Heart right ventricle (tissue), 16 donors: Measurements from ENCODE around the gene AGBL1. TPM values are rescaled to one million over a fixed set of nuclear protein-coding genes. Genes with fewer than 3 reads are reported as not detected.

ENCODE experiments used
- ATAC-seq, 8 donors: fragments of 200-7000 bp; cut with Tn5 transposase; one replicate each; pipeline ENCODE4 v1.9.1; 2020; ENCODE audit warnings: mild to moderate bottlenecking in 8 of 8, moderate library complexity in 8 of 8, moderate number of reproducible peaks in 1 of 8
- DNase-seq, 2 donors: peaks; one replicate each; pipeline ENCODE4 v3.0.0-alpha.2; 2020
- H3K27ac ChIP-seq, 10 donors: fragments of 200-600 bp; sonication (generic) in 2 of 10; one replicate each; pipeline versions ENCODE4 v1.5.0 to v1.8.0; 2020 to 2022; ENCODE audit warnings: mild to moderate bottlenecking in 3 of 10
- H3K27me3 ChIP-seq, 7 donors: fragments of 200-600 bp; one replicate each; pipeline ENCODE4 v1.8.0; 2021 to 2022; ENCODE audit warnings: mild to moderate bottlenecking in 2 of 7
- H3K36me3 ChIP-seq, 9 donors: fragments of 200-600 bp; sonication (generic) in 1 of 9; one replicate each; pipeline versions ENCODE4 v1.5.0 to v1.8.0; 2020 to 2022; ENCODE audit warnings: mild to moderate bottlenecking in 2 of 9
- H3K4me1 ChIP-seq, 9 donors: fragments of 200-600 bp; sonication (generic) in 1 of 9; one replicate each; pipeline versions ENCODE4 v1.5.0 to v1.8.0; 2020 to 2022; ENCODE audit warnings: mild to moderate bottlenecking in 4 of 9
- H3K4me3 ChIP-seq, 10 donors: fragments of 200-600 bp; sonication (generic) in 2 of 10; one replicate each; pipeline versions ENCODE4 v1.5.0 to v1.8.0; 2020 to 2022; ENCODE audit warnings: mild to moderate bottlenecking in 7 of 10, moderate library complexity in 2 of 10
- H3K9me3 ChIP-seq, 11 donors: fragments of 200-600 bp in 10 of 11; sonication (generic) in 2 of 11; one replicate each; pipeline versions ENCODE4 v1.5.0 to v1.8.0; 2013 to 2022; ENCODE audit warnings: mild to moderate bottlenecking in 2 of 11, control low read depth in 1 of 11, moderate library complexity in 1 of 11
- CTCF ChIP-seq, 9 donors: fragments of 200-600 bp; sonication (generic) in 2 of 9; IDR thresholded peaks; one replicate each; pipeline versions ENCODE4 v1.5.0 to v1.8.0; 2021 to 2022; ENCODE audit warnings: antibody characterized with exemption in 9 of 9, mild to moderate bottlenecking in 5 of 9, moderate library complexity in 1 of 9
- WGBS, 2 donors: extraction: QIAGEN DNeasy Blood & Tissue Kit; methylation state at CpG; one replicate each; pipeline ENCODE4 v1.1.7; 2013; ENCODE audit warnings: inconsistent platforms in 1 of 2; 5-methylcytosine and 5-hydroxymethylcytosine counted together
- intact Hi-C, 10 donors: fragments of 100-400 bp; cut with DNase I; formaldehyde crosslinking; loops; one replicate each; pipeline versions ENCODE4 v1.11.1 to v1.14.2; 2022
- polyA plus RNA-seq, 2 donors: library from polyadenylated mRNA; stranded (reverse); fragments of 200-250 nt; gene quantifications; one replicate each; pipeline ENCODE4 v1.2.3, GENCODE V29; 2013
- total RNA-seq, 10 donors: library from RNA; stranded (reverse); fragmentation: NEBNext Ultra II Directional in 3 of 10; extraction: Animal tissue kit (Norgen Biotek cat#: 25700) in 3 of 10; gene quantifications; one replicate each; pipeline versions ENCODE4 v1.2.1 to v1.2.4, GENCODE V29; 2021 to 2023
- donor health status: Arrhythmogenic right ventricular cardiomyopathy.
- donor health status: ischemic (EF 13 %, LVEDD 7.1; RV severe dilation, severe dysfunction).
- donor health status: healthy with polysubstance abuse.
- donor health status: DM: no; HTN: yes; CAD: no.
- donor health status: DM: no; HTN: no; CAD: no.
- donor health status: ischemic (EF 25% LVEDD 6.9; RV normal size, moderate dysfunction).
- donor health status: ischemic (EF 25% LVEDD 5.7; RV mildly dilated, moderate dysfunction).
- donor health status: healthy.
- donor health status: DM: yes; HTN: yes; CAD: no.
- donor health status: Ischemic cardiomyopathy.
- donor health status: ischemic (EF 35%, LVEDD 5.7; RV mildly dilated, moderate dysfunction).
- donor health status: nonischemic (EF 11% LVEDD 7.7; RV severe dilation, severe dysfunction).
- donor health status: DM: yes; HTN: yes; CAD: no.
- donor health status: PGD.
- donor health status: ischemic (EF 29% LVEDD 5.4; RV normal size, mild dysfunction).
- donor health status: nonischemic (EF 23%, LVEDD 6.1; RV moderate dilation, normal function).

Gene AGBL1
- total and polyA plus RNA-seq, 12 donors = 0.02 to 0.13 (median 0.09) TPM; not detected in 7

GRCh38 chr15:86711476-86711875 is 631.8 kb downstream of the AGBL1 start:
- no peaks in the 10 kb centered on the region for H3K9me3 ChIP-seq
- ATAC-seq (no peak), DNase-seq (no peak)
- no peaks in the 10 kb centered on the region for H3K36me3 ChIP-seq
- intact Hi-C loops = loop anchor here in 2 of 10 donors (10.0 kb wide), 2 partner anchors 47 to 57 kb away; no protein-coding TSS in a partner anchor
- no peaks in the 10 kb centered on the region for H3K4me1 ChIP-seq
- no peak overlapping the region for H3K4me3 ChIP-seq
- TF ChIP-seq CTCF (IDR thresholded peaks at IDR 0.05) = no peak
- 90 to 97% methylated on average over 1 of the region's 1 CpG for whole genome bisulfite sequencing, 2 donors
- H3K27me3 ChIP-seq = no peaks in the 10 kb centered on the region
- H3K27ac ChIP-seq = no peak overlapping the region

GRCh38 chr15:86714241-86714640 is 634.6 kb downstream of the AGBL1 start:
- no peak overlapping the region for H3K27ac ChIP-seq
- intact Hi-C loops = loop anchor here in 2 of 10 donors (10.0 kb wide), 2 partner anchors 49 to 59 kb away; no protein-coding TSS in a partner anchor
- DNase-seq (no peak), ATAC-seq (no peak)
- no peaks in the 10 kb centered on the region for H3K9me3 ChIP-seq
- no peak for TF ChIP-seq CTCF (IDR thresholded peaks at IDR 0.05)
- no peaks in the 10 kb centered on the region for H3K4me1 ChIP-seq
- H3K4me3 ChIP-seq = no peak overlapping the region
- WGBS, 2 donors = 7% methylated on average over 1 of the region's 1 CpG
- H3K36me3 ChIP-seq = no peaks in the 10 kb centered on the region
- H3K27me3 ChIP-seq = no peaks in the 10 kb centered on the region

GRCh38 chr15:86725628-86726027 is 646.0 kb downstream of the AGBL1 start:
- ATAC-seq (no peak), DNase-seq (no peak)
- H3K4me3 ChIP-seq = no peak overlapping the region
- no peaks in the 10 kb centered on the region for H3K36me3 ChIP-seq
- TF ChIP-seq CTCF (IDR thresholded peaks at IDR 0.05) = no peak
- H3K27ac ChIP-seq = no peak overlapping the region
- H3K4me1 ChIP-seq = no peaks in the 10 kb centered on the region
- H3K27me3 ChIP-seq = no peaks in the 10 kb centered on the region
- peaks cover 0 to 5% (median 0%) of the 10 kb centered on the region in 11 donors for H3K9me3 ChIP-seq
- intact Hi-C loops = no loop called here

- intact Hi-C loops = loop anchor here in 2 of 10 donors (10.0 kb wide), 2 partner anchors 59 to 81 kb away; no protein-coding TSS in a partner anchor
- no peak for ATAC-seq
Measured at GRCh38 chr15:86735247-86736040, 655.8 kb downstream of the AGBL1 start.

More at GRCh38 chr15:86735247-86736040, 655.8 kb downstream of the AGBL1 start:
- Histone ChIP-seq H3K9me3 (peaks cover 0 to 8% (median 0%) of the 10 kb centered on the region in 11 donors), H3K27me3 (no peaks in the 10 kb centered on the region), H3K4me1 (no peaks in the 10 kb centered on the region), H3K36me3 (no peaks in the 10 kb centered on the region), H3K4me3 (no peak overlapping the region), H3K27ac (no peak overlapping the region)
- WGBS, 2 donors = 81% methylated on average over 5 of the region's 5 CpGs
- DNase-seq = no peak
- no peak for TF ChIP-seq CTCF (IDR thresholded peaks at IDR 0.05)
